A673 (cell line): ENCODE results near the gene CCL7. TPM values are rescaled to one million over a fixed set of nuclear protein-coding genes. Genes with fewer than 3 reads are reported as not detected.

Source experiments
- BruUV-seq: library from RNA; stranded (reverse); fragments of 400-500 nt; replicated peaks from 2 replicates; lab custom pipeline; 2021; lab: Mats Ljungman, UMichigan
- CTCF ChIA-PET: fragments of 300-600 bp; sonication (Branson Sonifier 250); formaldehyde crosslinking; loops from one replicate; lab custom pipeline; 2022; ENCODE audit warnings: antibody characterized with exemption; lab: Charles Lee
- POLR2A ChIA-PET: fragments of 300-600 bp; sonication (Branson Sonifier 250); formaldehyde crosslinking; loops from one replicate; lab custom pipeline; 2022; ENCODE audit warnings: antibody characterized with exemption; ENCODE audit not compliant: low non-redundant PET; lab: Charles Lee
- DNase-seq: peaks from one replicate; pipeline ENCODE4 v3.0.0-alpha.2; 2015; ENCODE audit warnings: low spot score
- H3K27ac ChIP-seq: fragments of 200-600 bp; sonication (generic); 2 replicates; pipeline ENCODE4 v1.5.1; 2016; ENCODE audit warnings: mixed run types, low read depth, mild to moderate bottlenecking, mixed read lengths, antibody characterized with exemption, low read length; ENCODE audit not compliant: poor library complexity, severe bottlenecking
- H3K27me3 ChIP-seq: fragments of 200-600 bp; sonication (generic); replicated peaks from 2 replicates; pipeline ENCODE4 v1.6.1; 2017; ENCODE audit warnings: mixed run types, low read depth, mild to moderate bottlenecking, mixed read lengths, antibody characterized with exemption, low read length; ENCODE audit not compliant: insufficient read depth, poor library complexity
- H3K36me3 ChIP-seq: fragments of 200-600 bp; sonication (generic); 2 replicates; pipeline ENCODE4 v1.6.1; 2016; ENCODE audit warnings: mixed run types, mild to moderate bottlenecking, mixed read lengths, antibody characterized with exemption, low read length; ENCODE audit not compliant: insufficient read depth, poor library complexity, severe bottlenecking
- H3K4me1 ChIP-seq: fragments of 200-600 bp; sonication (generic); 2 replicates; pipeline ENCODE4 v1.6.1; 2017; ENCODE audit warnings: mixed run types, mild to moderate bottlenecking, mixed read lengths, antibody characterized with exemption, low read length; ENCODE audit not compliant: insufficient read depth, poor library complexity, severe bottlenecking
- H3K4me3 ChIP-seq: fragments of 200-600 bp; sonication (generic); 2 replicates; pipeline ENCODE4 v1.5.1; 2016; ENCODE audit warnings: low read depth, mixed run types, mild to moderate bottlenecking, mixed read lengths, low read length; ENCODE audit not compliant: poor library complexity, severe bottlenecking
- H3K9me3 ChIP-seq: fragments of 200-600 bp; sonication (generic); 2 replicates; pipeline ENCODE4 v1.6.1; 2016; ENCODE audit warnings: mixed run types, low read depth, mild to moderate bottlenecking, mixed read lengths, antibody characterized with exemption, low read length; ENCODE audit not compliant: poor library complexity, severe bottlenecking
- EZH2 ChIP-seq: fragments of 200-600 bp; sonication (generic); IDR thresholded peaks from 2 replicates; pipeline ENCODE4 v1.6.1; 2017; ENCODE audit warnings: borderline replicate concordance, low read depth, mild to moderate bottlenecking, mixed read lengths, antibody characterized with exemption, low read length; ENCODE audit not compliant: poor library complexity, severe bottlenecking
- intact Hi-C: fragments of 100-400 bp; cut with micrococcal nuclease; formaldehyde crosslinking; loops from one replicate; pipeline ENCODE4 v1.10.0; 2022; ENCODE audit not compliant: unreplicated experiment
- total RNA-seq: library from RNA; stranded (reverse); gene quantifications from 2 replicates; pipeline ENCODE4 v1.2.3, GENCODE V29; 2021
- TF ChIP-seq, protein P1 (sequence below): fragments of 300-800, 200-600 bp; sonication (generic); conservative IDR thresholded peaks from 2 replicates; pipeline ENCODE4 v1.5.1; 2017; ENCODE audit warnings: low read depth, mild to moderate bottlenecking, antibody characterized with exemption, low read length, moderate library complexity, mixed read lengths

CCL7 gene
- total RNA-seq, 1 experiment from 2014 or later: not detected

- Histone ChIP-seq H3K36me3 (no peaks in the 10 kb centered on the region), H3K27me3 (no peaks in the 10 kb centered on the region), H3K4me3 (no peak overlapping the region), H3K27ac (no peak overlapping the region), H3K9me3 (no peaks in the 10 kb centered on the region), H3K4me1 (no peaks in the 10 kb centered on the region)
- no peak for TF ChIP-seq EZH2
- TF ChIP-seq, protein P1, sequence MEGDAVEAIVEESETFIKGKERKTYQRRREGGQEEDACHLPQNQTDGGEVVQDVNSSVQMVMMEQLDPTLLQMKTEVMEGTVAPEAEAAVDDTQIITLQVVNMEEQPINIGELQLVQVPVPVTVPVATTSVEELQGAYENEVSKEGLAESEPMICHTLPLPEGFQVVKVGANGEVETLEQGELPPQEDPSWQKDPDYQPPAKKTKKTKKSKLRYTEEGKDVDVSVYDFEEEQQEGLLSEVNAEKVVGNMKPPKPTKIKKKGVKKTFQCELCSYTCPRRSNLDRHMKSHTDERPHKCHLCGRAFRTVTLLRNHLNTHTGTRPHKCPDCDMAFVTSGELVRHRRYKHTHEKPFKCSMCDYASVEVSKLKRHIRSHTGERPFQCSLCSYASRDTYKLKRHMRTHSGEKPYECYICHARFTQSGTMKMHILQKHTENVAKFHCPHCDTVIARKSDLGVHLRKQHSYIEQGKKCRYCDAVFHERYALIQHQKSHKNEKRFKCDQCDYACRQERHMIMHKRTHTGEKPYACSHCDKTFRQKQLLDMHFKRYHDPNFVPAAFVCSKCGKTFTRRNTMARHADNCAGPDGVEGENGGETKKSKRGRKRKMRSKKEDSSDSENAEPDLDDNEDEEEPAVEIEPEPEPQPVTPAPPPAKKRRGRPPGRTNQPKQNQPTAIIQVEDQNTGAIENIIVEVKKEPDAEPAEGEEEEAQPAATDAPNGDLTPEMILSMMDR: no peak
- no peak for DNase-seq
- intact Hi-C loops: no loop called here
- ChIA-PET POLR2A (no interaction called here), CTCF (no interaction called here)
- no TSS peak for BruUV-seq
Measured at GRCh38 chr17:34305606-34306005, 35.6 kb downstream of the CCL7 start.

DNA sequence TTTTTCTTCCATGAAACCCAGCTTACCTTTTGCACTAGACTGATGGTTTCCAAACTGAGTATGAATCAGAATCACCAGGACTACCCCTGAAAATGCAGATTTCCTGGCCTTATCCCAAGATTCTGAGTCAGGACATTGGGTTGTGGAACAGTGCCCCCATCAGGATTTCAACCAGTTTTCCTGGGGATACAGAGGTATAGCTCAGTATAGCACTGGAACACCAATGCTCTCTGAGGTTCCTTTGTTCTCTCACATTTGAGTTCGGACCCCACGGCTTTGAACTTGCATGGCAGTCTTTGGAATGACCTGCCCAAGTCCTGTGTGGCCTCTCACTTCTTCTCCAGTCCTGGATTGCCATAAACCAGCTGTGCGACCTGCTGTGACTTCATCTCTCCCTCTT lies 36.4 kb downstream of the CCL7 start:
- intact Hi-C loops: no loop called here

DNA sequence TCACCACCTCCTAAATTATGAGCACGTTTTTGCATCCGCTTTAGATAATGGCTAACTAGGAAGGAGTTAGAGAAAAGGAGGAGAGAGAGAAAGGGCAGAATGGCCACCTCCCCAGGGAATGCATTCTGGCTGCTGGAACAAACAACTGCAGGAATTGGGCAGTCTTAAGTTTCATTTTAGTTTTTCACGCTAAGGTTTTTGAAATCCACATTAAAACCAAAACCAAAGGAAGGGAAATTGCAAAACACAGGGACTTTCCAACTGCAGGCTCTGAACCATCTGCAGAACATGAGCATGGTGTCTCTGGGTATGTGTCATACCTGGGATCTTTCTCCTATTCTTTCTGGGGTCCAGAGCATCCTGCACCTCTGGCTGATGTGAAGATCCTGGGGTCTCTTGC lies 37.1 kb downstream of the CCL7 start:
- Histone ChIP-seq H3K4me1 (no peaks in the 10 kb centered on the region), H3K27ac (no peak overlapping the region), H3K4me3 (no peak overlapping the region), H3K27me3 (no peaks in the 10 kb centered on the region), H3K36me3 (no peaks in the 10 kb centered on the region), H3K9me3 (no peaks in the 10 kb centered on the region)
- BruUV-seq: no TSS peak
- intact Hi-C loops: no loop called here
- ChIA-PET CTCF (no interaction called here), POLR2A (no interaction called here)
- no peak for DNase-seq
- TF ChIP-seq, protein P1: no peak
- TF ChIP-seq EZH2: no peak

More for the DNA sequence above, 36.4 kb downstream of the CCL7 start:
- peak; percentile 4 for DNase-seq
- ChIA-PET POLR2A (no interaction called here), CTCF (no interaction called here)
- no peak for TF ChIP-seq EZH2
- TF ChIP-seq, protein P1: no peak; the same call in 1 of the 2 replicates
- Histone ChIP-seq H3K27me3 (no peaks in the 10 kb centered on the region), H3K27ac (no peak overlapping the region), H3K4me1 (no peaks in the 10 kb centered on the region), H3K36me3 (no peaks in the 10 kb centered on the region), H3K9me3 (no peaks in the 10 kb centered on the region), H3K4me3 (no peak overlapping the region)
- BruUV-seq: no TSS peak
